Lung (tissue), 12 donors: Measurements from ENCODE around the gene ALG6. TPM values are rescaled to one million over a fixed set of nuclear protein-coding genes. Genes with fewer than 3 reads are reported as not detected.
A peak's percentile ranks its signal among the peaks of the same experiment; 100 is the strongest.

Experiments
- ATAC-seq: fragments of 200-7000 bp; cut with Tn5 transposase; one replicate; pipeline ENCODE4 v1.9.1; 2020; ENCODE audit warnings: moderate number of reproducible peaks; ENCODE audit not compliant: insufficient read depth, low FRiP score
- DNase-seq, 3 donors: peaks; one replicate each; pipeline ENCODE4 v3.0.0-alpha.2; 2013 to 2017
- H3K27ac ChIP-seq, 2 donors: one replicate each; pipeline ENCODE4 v1.5.1; 2013; ENCODE audit warnings: mild to moderate bottlenecking in 2 of 2, moderate library complexity in 2 of 2, control low read depth in 1 of 2, inconsistent platforms in 1 of 2, low read depth in 1 of 2, low read length in 1 of 2
- H3K27me3 ChIP-seq, 3 donors: one replicate each; pipeline ENCODE4 v1.5.1; 2013; ENCODE audit warnings: low read length in 2 of 3; ENCODE audit not compliant: control insufficient read depth in 3 of 3, insufficient read depth in 3 of 3
- H3K36me3 ChIP-seq, 4 donors: one replicate each; pipeline ENCODE4 v1.5.1; 2013; ENCODE audit warnings: low read length in 4 of 4, mild to moderate bottlenecking in 1 of 4, moderate library complexity in 1 of 4; ENCODE audit not compliant: control insufficient read depth in 4 of 4, insufficient read depth in 4 of 4
- H3K4me1 ChIP-seq, 5 donors: one replicate each; pipeline ENCODE4 v1.5.1; 2013; ENCODE audit warnings: low read length in 5 of 5, mild to moderate bottlenecking in 2 of 5, moderate library complexity in 1 of 5; ENCODE audit not compliant: control insufficient read depth in 5 of 5, insufficient read depth in 5 of 5
- H3K4me3 ChIP-seq: one replicate; pipeline ENCODE4 v1.5.1; 2013; ENCODE audit warnings: mild to moderate bottlenecking, control low read depth, moderate library complexity
- H3K9ac ChIP-seq, 2 donors: one replicate each; pipeline ENCODE4 v1.5.1; 2013; ENCODE audit warnings: low read length in 2 of 2, control low read depth in 1 of 2; ENCODE audit not compliant: insufficient read depth in 1 of 2
- H3K9me3 ChIP-seq, 4 donors: one replicate each; pipeline ENCODE4 v1.5.1; 2013; ENCODE audit warnings: low read length in 3 of 4, mild to moderate bottlenecking in 1 of 4, moderate library complexity in 1 of 4; ENCODE audit not compliant: control insufficient read depth in 4 of 4, insufficient read depth in 3 of 4
- WGBS, 2 donors: extraction: QIAGEN DNeasy Blood & Tissue Kit; methylation state at CpG; one replicate each; pipeline ENCODE4 v1.1.7; 2013; 5-methylcytosine and 5-hydroxymethylcytosine counted together
- polyA plus RNA-seq, 2 donors: library from polyadenylated mRNA; stranded (reverse); fragments of 200-250 nt; gene quantifications; one replicate each; pipeline ENCODE4 v1.2.1, GENCODE V29; 2013
- total RNA-seq, 2 donors: library from RNA; depleted of rRNA in 1 of 2; stranded (reverse); fragments of >200 nt in 1 of 2; gene quantifications; one replicate each; pipeline ENCODE4 v1.2.1, GENCODE V29; 2014 to 2021
- TF ChIP-seq, protein P1 (sequence below): IDR thresholded peaks from 2 replicates; pipeline ENCODE4 v1.5.1; 2012; ENCODE audit warnings: mild to moderate bottlenecking; ENCODE audit errors: control extremely low read depth, extremely low read depth
- donor health status: control.
- donor health status: control.
- donor health status: Bipolar disorder and iron deficiency.
- donor health status: healthy.
- donor health status: DM: yes; HTN: yes; CAD: no.

Gene ALG6
- total and polyA plus RNA-seq, 4 donors = 8.2 to 25.3 (median 11.8) TPM

DNA sequence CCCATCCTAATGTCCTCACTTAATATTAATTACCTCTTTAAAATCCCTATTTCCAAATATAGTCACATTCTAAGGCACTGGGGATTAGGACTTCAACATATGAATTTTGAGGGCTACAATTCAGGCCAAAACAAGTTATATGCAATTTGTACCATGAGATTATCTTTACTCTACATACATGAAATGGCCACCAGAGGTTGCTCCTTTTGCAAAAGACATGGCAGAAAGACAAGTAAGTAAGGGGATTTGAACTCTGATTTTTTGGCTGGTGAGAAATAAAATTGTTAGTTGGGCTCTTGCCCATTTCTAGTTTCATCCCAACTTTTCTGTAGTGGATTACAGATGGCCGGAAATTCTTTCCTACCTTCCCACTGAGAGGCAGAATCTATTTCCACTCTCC is 4.8 kb upstream of the ALG6 start:
- H3K9ac ChIP-seq = no peak overlapping the region
- H3K27me3 ChIP-seq = no peaks in the 10 kb centered on the region
- WGBS, 2 donors = 94 to 96% methylated on average over 1 of the region's 1 CpG
- H3K36me3 ChIP-seq = peaks cover 0 to under 1% (median 0%) of the 10 kb centered on the region in 4 donors
- DNase-seq = no peak
- no peak overlapping the region for H3K4me3 ChIP-seq
- TF ChIP-seq, protein P1, sequence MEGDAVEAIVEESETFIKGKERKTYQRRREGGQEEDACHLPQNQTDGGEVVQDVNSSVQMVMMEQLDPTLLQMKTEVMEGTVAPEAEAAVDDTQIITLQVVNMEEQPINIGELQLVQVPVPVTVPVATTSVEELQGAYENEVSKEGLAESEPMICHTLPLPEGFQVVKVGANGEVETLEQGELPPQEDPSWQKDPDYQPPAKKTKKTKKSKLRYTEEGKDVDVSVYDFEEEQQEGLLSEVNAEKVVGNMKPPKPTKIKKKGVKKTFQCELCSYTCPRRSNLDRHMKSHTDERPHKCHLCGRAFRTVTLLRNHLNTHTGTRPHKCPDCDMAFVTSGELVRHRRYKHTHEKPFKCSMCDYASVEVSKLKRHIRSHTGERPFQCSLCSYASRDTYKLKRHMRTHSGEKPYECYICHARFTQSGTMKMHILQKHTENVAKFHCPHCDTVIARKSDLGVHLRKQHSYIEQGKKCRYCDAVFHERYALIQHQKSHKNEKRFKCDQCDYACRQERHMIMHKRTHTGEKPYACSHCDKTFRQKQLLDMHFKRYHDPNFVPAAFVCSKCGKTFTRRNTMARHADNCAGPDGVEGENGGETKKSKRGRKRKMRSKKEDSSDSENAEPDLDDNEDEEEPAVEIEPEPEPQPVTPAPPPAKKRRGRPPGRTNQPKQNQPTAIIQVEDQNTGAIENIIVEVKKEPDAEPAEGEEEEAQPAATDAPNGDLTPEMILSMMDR = no peak
- H3K27ac ChIP-seq = no peak overlapping the region
- ATAC-seq = no peak
- peaks cover 0 to 3% (median 0%) of the 10 kb centered on the region in 5 donors for H3K4me1 ChIP-seq
- H3K9me3 ChIP-seq = no peaks in the 10 kb centered on the region

DNA sequence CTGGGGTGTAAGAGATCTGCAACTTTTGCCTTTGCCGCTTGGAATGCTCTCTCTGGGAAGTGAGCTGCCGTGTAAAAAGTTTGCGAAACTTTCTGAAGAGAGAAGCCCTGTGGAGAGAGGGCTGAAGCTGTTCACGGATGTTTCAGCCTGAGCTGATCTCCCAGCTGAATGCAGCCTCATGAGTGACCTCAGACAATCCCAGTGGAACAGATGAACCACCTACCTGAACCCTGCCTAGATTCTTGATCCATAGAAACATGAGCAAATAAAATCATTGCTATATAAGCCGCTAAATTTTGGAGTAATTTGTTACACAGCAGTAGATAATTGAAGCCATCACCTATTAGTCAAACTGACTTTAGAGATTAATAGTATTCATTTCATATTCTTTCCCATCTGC is 4.4 kb upstream of the ALG6 start:
- DNase-seq (no peak), ATAC-seq (no peak)
- no peak overlapping the region for H3K4me3 ChIP-seq
- no peaks in the 10 kb centered on the region for H3K27me3 ChIP-seq
- H3K36me3 ChIP-seq = peaks cover 0 to 3% (median 0%) of the 10 kb centered on the region in 4 donors
- H3K4me1 ChIP-seq = peaks cover 0 to 3% (median 0%) of the 10 kb centered on the region in 5 donors
- 83 to 88% methylated on average over 5 of the region's 5 CpGs for WGBS, 2 donors
- H3K27ac ChIP-seq = no peak overlapping the region
- H3K9me3 ChIP-seq = no peaks in the 10 kb centered on the region
- no peak overlapping the region for H3K9ac ChIP-seq
- TF ChIP-seq, protein P1 = no peak

DNA sequence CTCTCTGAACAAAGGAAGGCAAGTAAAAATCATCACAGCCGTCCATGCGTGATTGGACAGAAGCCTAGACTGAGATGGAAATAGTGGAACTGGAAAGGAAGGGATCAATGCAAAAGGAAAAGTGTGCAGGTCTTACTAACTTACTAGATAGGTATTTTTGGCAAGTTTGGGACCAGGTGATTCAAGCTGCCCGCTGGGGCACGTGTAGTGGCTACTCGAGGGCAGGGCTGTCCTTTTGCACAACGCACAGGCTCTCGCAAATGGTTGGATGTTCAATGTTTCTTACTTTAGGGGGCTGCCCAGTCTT is 566 bp upstream of the ALG6 start:
- Histone ChIP-seq H3K27me3 (no peaks in the 10 kb centered on the region), H3K4me1 (peaks cover 0 to 3% (median 0%) of the 10 kb centered on the region in 5 donors), H3K9me3 (no peaks in the 10 kb centered on the region), H3K9ac (no peak overlapping the region), H3K27ac (peak overlapping the region; percentile 37 to 65), H3K36me3 (peaks cover 0 to 3% (median under 1%) of the 10 kb centered on the region in 4 donors), H3K4me3 (peak overlapping the region; percentile 28)
- TF ChIP-seq, protein P1 = no peak
- ATAC-seq = no peak
- WGBS, 2 donors = 87 to 91% methylated on average over 7 of the region's 7 CpGs
- DNase-seq = no peak

DNA sequence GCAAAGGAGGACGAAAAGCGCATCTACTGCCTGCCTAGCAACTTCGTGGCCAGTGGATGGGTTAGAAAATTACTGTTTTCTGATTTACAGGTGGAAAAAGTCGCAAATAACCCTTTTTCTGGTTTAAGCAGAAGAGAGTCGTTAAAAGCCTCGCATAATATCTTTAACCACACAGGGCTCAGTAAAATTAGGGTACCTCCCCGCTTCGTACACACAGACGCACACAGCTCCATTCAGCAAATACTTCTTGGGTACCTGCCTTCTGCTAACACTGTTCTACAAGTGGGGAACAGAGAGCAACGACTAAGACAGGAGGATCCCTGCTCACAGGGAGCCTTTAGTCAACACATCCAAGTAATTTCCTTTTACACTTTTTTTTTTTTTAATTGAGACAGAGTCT is 704 bp downstream of the ALG6 start:
- WGBS, 2 donors = 2 to 5% methylated on average over 10 of the region's 10 CpGs
- H3K9ac ChIP-seq = peak overlapping the region in 1 of 2 donors; percentile 84
- TF ChIP-seq, protein P1 = no peak
- peak overlapping the region; percentile 65 to 82 for H3K27ac ChIP-seq
- DNase-seq = no peak
- no peaks in the 10 kb centered on the region for H3K27me3 ChIP-seq
- H3K4me3 ChIP-seq = peak overlapping the region; percentile 73
- H3K9me3 ChIP-seq = no peaks in the 10 kb centered on the region
- no peak for ATAC-seq
- H3K4me1 ChIP-seq = peaks cover 0 to 3% (median 0%) of the 10 kb centered on the region in 5 donors
- peaks cover 0 to 3% (median 1%) of the 10 kb centered on the region in 4 donors for H3K36me3 ChIP-seq
